ENCODE measurements around the gene SYT8.

GRCh38 chr11:1840780-1841480, 6.1 kb downstream of the SYT8 start:
- TF ChIP-seq CTCF (IDR thresholded peaks at IDR 0.05; ENCODE audit: borderline replicate concordance, extremely low read depth, low read length, poor library complexity, severe bottlenecking) (no peak), EZH2 (IDR thresholded peaks at IDR 0.05; ENCODE audit: borderline replicate concordance, low read depth, low read length, severe bottlenecking) (no peak)
